ENCODE data around the gene PDIA5. TPM values are rescaled to one million over a fixed set of nuclear protein-coding genes. Genes with fewer than 3 reads are reported as not detected.

The PDIA5 gene
- total and polyA plus RNA-seq, 4 donors: 15.5 to 38.6 (median 30.7) TPM

DNA sequence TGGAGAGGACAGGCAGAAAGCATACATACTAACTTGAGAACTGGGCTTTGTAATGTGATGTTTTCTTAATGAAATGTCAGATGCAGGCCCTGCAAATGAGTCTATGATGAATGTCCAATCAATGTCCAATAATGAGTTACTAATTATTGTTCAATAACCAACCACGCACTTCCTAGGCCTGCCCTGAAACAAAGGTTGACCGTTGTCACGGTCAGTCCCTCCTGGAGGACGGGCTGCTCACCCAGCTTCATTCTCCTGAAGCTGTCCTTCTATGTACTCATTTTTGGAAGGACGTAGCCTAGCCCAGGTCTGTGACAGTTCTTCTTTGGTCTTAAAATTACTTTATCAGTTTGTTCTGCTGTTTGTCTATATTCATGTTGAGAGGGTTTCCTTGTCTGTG is 8.3 kb upstream of the PDIA5 start:
- H3K9ac ChIP-seq (ENCODE audit: insufficient read depth in 1 of 2, low read length in 2 of 2): no peak overlapping the region
- no peaks in the 10 kb centered on the region for H3K36me3 ChIP-seq (ENCODE audit: control insufficient read depth in 4 of 4, insufficient read depth in 4 of 4, low read length in 4 of 4)
- no peak overlapping the region for H3K27ac ChIP-seq (ENCODE audit: low read depth in 1 of 2, low read length in 1 of 2)
- H3K4me3 ChIP-seq: no peak overlapping the region
- no peak for TF ChIP-seq CTCF (IDR thresholded peaks at IDR 0.05; ENCODE audit: control extremely low read depth, extremely low read depth)
- H3K9me3 ChIP-seq (ENCODE audit: control insufficient read depth in 4 of 4, insufficient read depth in 3 of 4, low read length in 3 of 4): peaks cover 0 to 2% (median 0%) of the 10 kb centered on the region in 4 donors
- H3K27me3 ChIP-seq (ENCODE audit: control insufficient read depth in 3 of 3, insufficient read depth in 3 of 3, low read length in 2 of 3): no peaks in the 10 kb centered on the region
- H3K4me1 ChIP-seq (ENCODE audit: control insufficient read depth in 5 of 5, insufficient read depth in 5 of 5, low read length in 5 of 5): no peaks in the 10 kb centered on the region
- no peak for DNase-seq
- 93 to 96% methylated on average over 5 of the region's 5 CpGs for WGBS, 2 donors
- no peak for ATAC-seq (ENCODE audit: insufficient read depth, low FRiP score)

DNA sequence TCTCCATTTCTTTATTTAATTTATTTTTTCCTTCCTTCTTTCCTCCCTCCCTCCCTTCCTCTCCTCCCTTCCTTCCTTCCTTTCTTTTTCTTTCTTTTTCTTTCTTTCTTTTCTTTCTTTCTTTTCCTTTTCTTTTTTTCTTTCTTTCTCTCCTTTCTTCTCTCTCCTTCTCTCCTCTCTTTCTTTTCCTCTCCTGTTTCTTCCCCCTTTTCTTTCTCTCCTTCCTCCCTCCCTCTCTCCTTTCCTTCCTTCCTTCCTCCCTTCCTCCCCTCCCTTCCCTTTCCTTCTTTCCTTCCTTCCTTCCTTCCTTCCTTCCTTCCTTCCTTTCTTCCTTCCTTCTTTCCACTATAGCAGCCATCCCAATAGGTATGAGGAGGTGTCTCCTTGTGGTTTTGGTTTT is 6.8 kb upstream of the PDIA5 start:
- Histone ChIP-seq H3K27me3 (ENCODE audit: control insufficient read depth in 3 of 3, insufficient read depth in 3 of 3, low read length in 2 of 3) (no peaks in the 10 kb centered on the region), H3K27ac (ENCODE audit: low read depth in 1 of 2, low read length in 1 of 2) (no peak overlapping the region), H3K9me3 (ENCODE audit: control insufficient read depth in 4 of 4, insufficient read depth in 3 of 4, low read length in 3 of 4) (peaks cover 0 to 2% (median 0%) of the 10 kb centered on the region in 4 donors), H3K9ac (ENCODE audit: insufficient read depth in 1 of 2, low read length in 2 of 2) (no peak overlapping the region), H3K4me1 (ENCODE audit: control insufficient read depth in 5 of 5, insufficient read depth in 5 of 5, low read length in 5 of 5) (no peaks in the 10 kb centered on the region), H3K4me3 (no peak overlapping the region), H3K36me3 (ENCODE audit: control insufficient read depth in 4 of 4, insufficient read depth in 4 of 4, low read length in 4 of 4) (no peaks in the 10 kb centered on the region)
- no peak for DNase-seq
- no peak for TF ChIP-seq CTCF (IDR thresholded peaks at IDR 0.05; ENCODE audit: control extremely low read depth, extremely low read depth)
- ATAC-seq (ENCODE audit: insufficient read depth, low FRiP score): no peak

GRCh38 chr3:123061856-123062255 is 5.0 kb upstream of the PDIA5 start:
- WGBS, 2 donors: 81 to 89% methylated on average over 7 of the region's 7 CpGs

More at GRCh38 chr3:123061856-123062255, 5.0 kb upstream of the PDIA5 start:
- peaks cover 0 to 4% (median 0%) of the 10 kb centered on the region in 5 donors for H3K4me1 ChIP-seq (ENCODE audit: control insufficient read depth in 5 of 5, insufficient read depth in 5 of 5, low read length in 5 of 5)
- H3K27ac ChIP-seq (ENCODE audit: low read depth in 1 of 2, low read length in 1 of 2): no peak overlapping the region
- DNase-seq (no peak), ATAC-seq (ENCODE audit: insufficient read depth, low FRiP score) (no peak)
- H3K4me3 ChIP-seq: no peak overlapping the region
- no peaks in the 10 kb centered on the region for H3K9me3 ChIP-seq (ENCODE audit: control insufficient read depth in 4 of 4, insufficient read depth in 3 of 4, low read length in 3 of 4)
- H3K27me3 ChIP-seq (ENCODE audit: control insufficient read depth in 3 of 3, insufficient read depth in 3 of 3, low read length in 2 of 3): no peaks in the 10 kb centered on the region
- H3K9ac ChIP-seq (ENCODE audit: insufficient read depth in 1 of 2, low read length in 2 of 2): no peak overlapping the region
- H3K36me3 ChIP-seq (ENCODE audit: control insufficient read depth in 4 of 4, insufficient read depth in 4 of 4, low read length in 4 of 4): no peaks in the 10 kb centered on the region
- TF ChIP-seq CTCF (IDR thresholded peaks at IDR 0.05; ENCODE audit: control extremely low read depth, extremely low read depth): no peak

Data from lung (tissue), 12 donors.